HepG2 (cell line): ENCODE measurements around the gene SF1. TPM values are rescaled to one million over a fixed set of nuclear protein-coding genes. Genes with fewer than 3 reads are reported as not detected.

Experiments
- ATAC-seq: fragments of 200-7000 bp; cut with Tn5 transposase; 3 replicates; pipeline ENCODE4 v1.9.1; 2020; ENCODE audit warnings: mild to moderate bottlenecking, moderate library complexity
- BruUV-seq: library from RNA; stranded (reverse); fragments of 400-500 nt; replicated peaks from 2 replicates; lab custom pipeline; 2021; lab: Mats Ljungman, UMichigan
- CTCF ChIA-PET: fragments of 300-600 bp; formaldehyde crosslinking; extraction: SDS; loops from one replicate; lab custom pipeline; 2021; ENCODE audit warnings: low total read pairs, inconsistent platforms, low intra/inter-chr PET ratio; lab: Yijun Ruan, JAX
- POLR2A ChIA-PET: fragments of 350-600 bp; sonication (Branson Sonifier 250); formaldehyde crosslinking; loops from one replicate; lab custom pipeline; 2020; ENCODE audit warnings: antibody characterized with exemption, inconsistent platforms; lab: Yijun Ruan, JAX
- DNase-seq: peaks from one replicate; pipeline ENCODE4 v3.0.0-alpha.2; 2015; ENCODE audit warnings: low spot score
- FAIRE-seq: peaks from 3 replicates; lab custom pipeline; 2011; peaks lifted over from hg19 to GRCh38; lab: Jason Lieb, UNC
- H2AFZ ChIP-seq: one replicate; pipeline ENCODE4 v1.6.1; 2011; ENCODE audit warnings: low read length, inconsistent platforms
- H3K27ac ChIP-seq: fragments of 300-600 bp; 3 replicates; pipeline ENCODE4 v1.8.0; 2011; ENCODE audit warnings: mixed run types, mild to moderate bottlenecking, mixed read lengths, low read length, inconsistent platforms; ENCODE audit not compliant: insufficient read depth; ENCODE audit errors: extremely low read length
- H3K27me3 ChIP-seq, 2 experiments: fragments of 200-600 bp in 1 of 2; 2 replicates in 1 of 2; 3 replicates in 1 of 2; pipeline versions ENCODE4 v1.6.0 to v1.8.0; 2011; ENCODE audit warnings: low read length in 2 of 2, mild to moderate bottlenecking in 2 of 2, moderate library complexity in 2 of 2, inconsistent platforms in 1 of 2; ENCODE audit not compliant: insufficient read depth in 2 of 2, control insufficient read depth in 1 of 2
- H3K36me3 ChIP-seq, 2 experiments: fragments of 200-600 bp in 1 of 2; replicated peaks in 1 of 2; 2 replicates in 1 of 2; 3 replicates in 1 of 2; pipeline versions ENCODE4 v1.5.1 to v1.8.0; 2011; ENCODE audit warnings: low read length in 2 of 2, inconsistent platforms in 1 of 2; ENCODE audit not compliant: insufficient read depth in 2 of 2, control insufficient read depth in 1 of 2
- H3K4me1 ChIP-seq: 2 replicates; pipeline ENCODE4 v1.5.1; 2012; ENCODE audit warnings: low read length, inconsistent platforms; ENCODE audit not compliant: insufficient read depth
- H3K4me2 ChIP-seq: 2 replicates; pipeline ENCODE4 v1.6.0; 2011; ENCODE audit warnings: low read depth, low read length, inconsistent platforms
- H3K4me3 ChIP-seq, 3 experiments: fragments of 200-600 bp in 1 of 3; sonication (generic), shearing (Covaris generic) in 1 of 3; replicated peaks in 1 of 3; 2 replicates each; pipeline ENCODE4 v1.5.1; 2011 to 2016; ENCODE audit warnings: low read length in 3 of 3, inconsistent platforms in 2 of 3, low read depth in 2 of 3, mild to moderate bottlenecking in 2 of 3, control low read depth in 1 of 3, mixed read lengths in 1 of 3; ENCODE audit not compliant: insufficient read depth in 1 of 3
- H3K79me2 ChIP-seq: one replicate; pipeline ENCODE4 v1.6.1; 2011; ENCODE audit warnings: low read length, inconsistent platforms; ENCODE audit not compliant: insufficient read depth
- H3K9ac ChIP-seq: 2 replicates; pipeline ENCODE4 v1.6.0; 2011; ENCODE audit warnings: mild to moderate bottlenecking, low read depth, low read length, inconsistent platforms; ENCODE audit not compliant: insufficient read depth
- H3K9me3 ChIP-seq: 2 replicates; pipeline ENCODE4 v1.5.1; 2012; ENCODE audit warnings: mild to moderate bottlenecking, low read length
- H4K20me1 ChIP-seq: 2 replicates; pipeline ENCODE4 v1.6.0; 2011; ENCODE audit warnings: inconsistent platforms, mild to moderate bottlenecking, low read length, moderate library complexity; ENCODE audit not compliant: insufficient read depth
- NFIC ChIP-seq: IDR thresholded peaks from 2 replicates; pipeline ENCODE4 v1.6.1; 2012; ENCODE audit warnings: mild to moderate bottlenecking, low read length, inconsistent platforms
- SAFB2 ChIP-seq: sonication (generic); formaldehyde crosslinking; IDR thresholded peaks from 2 replicates; pipeline ENCODE4 v1.5.1; 2020; ENCODE audit warnings: missing genetic modification reagents, low read depth, mild to moderate bottlenecking, borderline replicate concordance
- ZSCAN21 ChIP-seq: sonication (generic); formaldehyde crosslinking; IDR thresholded peaks from 2 replicates; pipeline ENCODE4 v1.8.0; 2022; ENCODE audit warnings: mild to moderate bottlenecking, missing genetic modification reagents, moderate library complexity, borderline replicate concordance
- WGBS: methylation state at CpG from one replicate; pipeline ENCODE4 v1.1.6; 2017; ENCODE audit warnings: low lambda C conversion rate; 5-methylcytosine and 5-hydroxymethylcytosine counted together
- in situ Hi-C: cut with HindIII; loops from 2 replicates; pipeline ENCODE4 v1.10.0; 2017; ENCODE audit warnings: low pct_unique_long_range_greater_than_20kb; ENCODE audit not compliant: extremely low pct_ligation_motif_present
- intact Hi-C: fragments of 100-400 bp; cut with micrococcal nuclease; formaldehyde crosslinking; loops from one replicate; pipeline ENCODE4 v1.10.0; 2022; ENCODE audit not compliant: unreplicated experiment
- polyA plus RNA-seq, 8 experiments: library from polyadenylated mRNA; depleted of rRNA in 3 of 8; stranded (reverse) in 7 of 8; unstranded in 1 of 8; fragments of >200 nt; fragmentation: Illumina TruSeq in 4 of 8; extraction: Trizol in 4 of 8; gene quantifications; 2 replicates each; pipeline versions ENCODE4 v1.2.1 to v1.2.3, GENCODE V29; 2011 to 2016; ENCODE audit warnings: low read depth in 4 of 8, missing spikeins in 1 of 8, mixed read lengths in 1 of 8; ENCODE audit not compliant: insufficient read depth in 1 of 8
- total RNA-seq, 5 experiments: library from RNA; depleted of rRNA; stranded (reverse); fragments of >200 nt; fragmentation: Illumina TruSeq; extraction: Trizol; gene quantifications; 2 replicates each; pipeline ENCODE4 v1.2.3, GENCODE V29; 2016; ENCODE audit warnings: low read depth in 1 of 5
- TF ChIP-seq, protein P1 (sequence below): sonication (generic); formaldehyde crosslinking; IDR thresholded peaks from 2 replicates; pipeline ENCODE4 v1.4.0; 2020; ENCODE audit warnings: missing genetic modification reagents, borderline replicate concordance
- TF ChIP-seq, protein P2 (sequence below): sonication (generic); formaldehyde crosslinking; IDR thresholded peaks from one replicate; pipeline ENCODE4 v1.5.1; 2020; ENCODE audit warnings: mild to moderate bottlenecking, missing genetic modification reagents; ENCODE audit errors: not compliant biosample characterization

Gene SF1
- total and polyA plus RNA-seq, 2 of the 13 experiments (the other 11 are each of a cell fraction or from before 2014, with no cell fraction given), result 55.5 to 70.4 TPM

DNA sequence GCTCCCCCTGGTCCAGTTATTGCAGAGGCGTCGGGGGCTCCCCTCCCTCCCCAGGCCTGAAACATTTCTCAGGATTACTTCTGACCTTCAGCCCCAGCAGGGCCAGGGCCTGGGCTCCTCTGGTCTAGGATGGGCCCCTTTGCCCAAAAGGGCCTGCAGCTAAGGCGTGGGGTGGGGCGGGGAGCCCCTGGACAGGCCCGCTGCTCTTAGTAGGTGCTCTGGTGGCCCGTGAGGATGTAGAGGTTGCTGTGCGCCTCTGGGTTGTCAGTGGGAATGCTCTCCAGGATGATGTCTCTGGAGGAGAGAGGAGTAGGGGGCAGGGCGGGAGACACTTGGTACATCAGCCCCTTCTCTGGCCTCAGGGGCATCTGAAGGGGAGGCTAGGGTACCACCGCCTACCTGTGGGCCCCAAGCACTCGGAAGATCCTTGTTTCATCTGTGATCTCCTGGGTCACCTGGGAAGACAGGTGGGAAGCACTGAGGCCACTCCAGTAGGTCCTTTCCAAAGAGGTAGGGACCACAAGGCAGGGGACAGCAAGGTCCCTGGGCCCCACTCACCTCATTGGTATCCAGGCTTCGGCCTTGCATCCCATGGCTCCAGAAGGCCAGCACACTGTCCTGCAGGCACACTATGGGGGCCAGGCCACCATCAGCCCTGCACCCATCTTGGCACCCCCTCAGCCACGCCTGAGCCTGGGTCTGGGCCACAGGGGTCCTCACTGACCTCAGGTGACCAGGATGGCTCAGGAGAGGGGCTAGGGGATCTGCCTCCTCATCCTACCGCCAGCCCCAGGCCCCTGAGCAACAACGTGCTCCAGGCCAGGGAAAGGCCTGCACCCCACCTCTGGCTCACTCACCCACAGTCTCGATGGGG is 11.2 kb upstream of the SF1 start (continued):
- TF ChIP-seq, protein P1, sequence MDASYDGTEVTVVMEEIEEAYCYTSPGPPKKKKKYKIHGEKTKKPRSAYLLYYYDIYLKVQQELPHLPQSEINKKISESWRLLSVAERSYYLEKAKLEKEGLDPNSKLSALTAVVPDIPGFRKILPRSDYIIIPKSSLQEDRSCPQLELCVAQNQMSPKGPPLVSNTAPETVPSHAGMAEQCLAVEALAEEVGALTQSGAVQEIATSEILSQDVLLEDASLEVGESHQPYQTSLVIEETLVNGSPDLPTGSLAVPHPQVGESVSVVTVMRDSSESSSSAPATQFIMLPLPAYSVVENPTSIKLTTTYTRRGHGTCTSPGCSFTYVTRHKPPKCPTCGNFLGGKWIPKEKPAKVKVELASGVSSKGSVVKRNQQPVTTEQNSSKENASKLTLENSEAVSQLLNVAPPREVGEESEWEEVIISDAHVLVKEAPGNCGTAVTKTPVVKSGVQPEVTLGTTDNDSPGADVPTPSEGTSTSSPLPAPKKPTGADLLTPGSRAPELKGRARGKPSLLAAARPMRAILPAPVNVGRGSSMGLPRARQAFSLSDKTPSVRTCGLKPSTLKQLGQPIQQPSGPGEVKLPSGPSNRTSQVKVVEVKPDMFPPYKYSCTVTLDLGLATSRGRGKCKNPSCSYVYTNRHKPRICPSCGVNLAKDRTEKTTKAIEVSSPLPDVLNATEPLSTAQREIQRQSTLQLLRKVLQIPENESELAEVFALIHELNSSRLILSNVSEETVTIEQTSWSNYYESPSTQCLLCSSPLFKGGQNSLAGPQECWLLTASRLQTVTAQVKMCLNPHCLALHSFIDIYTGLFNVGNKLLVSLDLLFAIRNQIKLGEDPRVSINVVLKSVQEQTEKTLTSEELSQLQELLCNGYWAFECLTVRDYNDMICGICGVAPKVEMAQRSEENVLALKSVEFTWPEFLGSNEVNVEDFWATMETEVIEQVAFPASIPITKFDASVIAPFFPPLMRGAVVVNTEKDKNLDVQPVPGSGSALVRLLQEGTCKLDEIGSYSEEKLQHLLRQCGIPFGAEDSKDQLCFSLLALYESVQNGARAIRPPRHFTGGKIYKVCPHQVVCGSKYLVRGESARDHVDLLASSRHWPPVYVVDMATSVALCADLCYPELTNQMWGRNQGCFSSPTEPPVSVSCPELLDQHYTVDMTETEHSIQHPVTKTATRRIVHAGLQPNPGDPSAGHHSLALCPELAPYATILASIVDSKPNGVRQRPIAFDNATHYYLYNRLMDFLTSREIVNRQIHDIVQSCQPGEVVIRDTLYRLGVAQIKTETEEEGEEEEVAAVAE (CRISPR knock-in tag), result no peak
- no peak for TF ChIP-seq NFIC

DNA sequence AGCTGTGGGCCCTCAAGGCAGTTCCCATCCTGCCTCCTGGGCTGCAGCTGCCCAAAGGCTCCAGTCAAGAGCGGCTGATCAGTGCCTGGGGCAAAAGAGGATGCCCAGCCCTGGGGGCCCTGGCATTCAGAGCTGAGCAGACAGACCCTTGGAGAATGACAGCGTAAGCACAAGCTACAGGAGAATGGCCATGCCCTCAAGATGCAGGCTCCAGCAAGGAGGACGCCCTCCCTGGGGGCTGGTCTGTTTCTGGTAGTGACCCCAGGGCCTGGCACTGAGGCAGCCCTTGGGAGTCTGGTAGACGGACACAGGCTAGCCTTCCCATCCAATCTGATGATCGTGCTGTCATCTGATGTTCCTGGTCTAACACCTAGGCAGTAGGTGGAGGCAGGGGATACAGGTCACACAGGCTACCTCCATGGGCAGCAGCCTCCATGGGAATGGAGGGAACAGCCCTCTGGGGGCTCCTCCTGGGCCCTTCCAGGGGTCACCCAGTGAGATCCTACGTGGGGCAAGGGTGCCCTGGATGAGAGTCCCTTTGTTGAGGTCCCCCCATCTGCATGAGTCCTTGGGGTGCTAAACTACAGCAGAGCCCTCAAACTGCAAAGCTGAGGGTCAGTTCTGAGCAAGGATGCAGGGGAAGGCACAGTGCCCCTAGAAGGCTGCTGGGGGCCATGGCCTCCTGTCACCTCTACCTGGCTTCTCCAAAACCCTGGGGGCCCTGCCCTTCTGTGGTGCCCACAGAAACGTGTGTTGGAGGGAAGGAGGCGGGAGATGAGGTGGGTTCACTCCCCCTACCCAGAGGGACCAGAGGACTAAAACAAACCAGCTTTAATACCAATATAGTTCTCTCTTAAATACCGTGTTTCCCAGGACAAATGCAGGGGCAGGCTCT is 10.2 kb upstream of the SF1 start:
- H4K20me1 ChIP-seq, result no peaks in the 10 kb centered on the region
- H3K27ac ChIP-seq, result no peak overlapping the region
- intact Hi-C loops, result loop anchor here (10.0 kb wide), 1 partner anchor 56 kb away; the partner anchor contains the start of gene CDC42BPG
- in situ Hi-C loops, result loop anchor here (5.0 kb wide), 1 partner anchor 104 kb away; no protein-coding TSS in a partner anchor
- no peaks in the 10 kb centered on the region for H3K9me3 ChIP-seq
- BruUV-seq, result no TSS peak
- POLR2A ChIA-PET, result interaction anchor here (1.0 kb wide), 1 partner anchor 10 kb away, joined by 6 read pairs; the partner anchor contains the start of gene SF1
- no peak for FAIRE-seq
- CTCF ChIA-PET, result interaction anchor here (1.1 to 1.5 kb wide), 2 partner anchors 59 to 60 kb away, joined by 3 to 7 read pairs; no protein-coding TSS in a partner anchor
- H3K4me3 ChIP-seq, result no peak overlapping the region
- H3K9ac ChIP-seq, result no peak overlapping the region
- H3K79me2 ChIP-seq, result no peaks in the 10 kb centered on the region
- H3K36me3 ChIP-seq, result no peaks in the 10 kb centered on the region
- no peak overlapping the region for H2AFZ ChIP-seq
- 84% methylated on average over 7 of the region's 9 CpGs for WGBS
- 0 out of 2 replicates have a peak, but pooled peaks cover 3% of the 10 kb centered on the region for H3K4me1 ChIP-seq
- no peak overlapping the region for H3K4me2 ChIP-seq
- no peaks in the 10 kb centered on the region for H3K27me3 ChIP-seq
- no peak for DNase-seq
- ATAC-seq, result no peak; the same call in 2 of the 3 replicates
- TF ChIP-seq ZSCAN21 (CRISPR knock-in tag) (no peak), SAFB2 (CRISPR knock-in tag) (no peak)
- TF ChIP-seq, protein P2, sequence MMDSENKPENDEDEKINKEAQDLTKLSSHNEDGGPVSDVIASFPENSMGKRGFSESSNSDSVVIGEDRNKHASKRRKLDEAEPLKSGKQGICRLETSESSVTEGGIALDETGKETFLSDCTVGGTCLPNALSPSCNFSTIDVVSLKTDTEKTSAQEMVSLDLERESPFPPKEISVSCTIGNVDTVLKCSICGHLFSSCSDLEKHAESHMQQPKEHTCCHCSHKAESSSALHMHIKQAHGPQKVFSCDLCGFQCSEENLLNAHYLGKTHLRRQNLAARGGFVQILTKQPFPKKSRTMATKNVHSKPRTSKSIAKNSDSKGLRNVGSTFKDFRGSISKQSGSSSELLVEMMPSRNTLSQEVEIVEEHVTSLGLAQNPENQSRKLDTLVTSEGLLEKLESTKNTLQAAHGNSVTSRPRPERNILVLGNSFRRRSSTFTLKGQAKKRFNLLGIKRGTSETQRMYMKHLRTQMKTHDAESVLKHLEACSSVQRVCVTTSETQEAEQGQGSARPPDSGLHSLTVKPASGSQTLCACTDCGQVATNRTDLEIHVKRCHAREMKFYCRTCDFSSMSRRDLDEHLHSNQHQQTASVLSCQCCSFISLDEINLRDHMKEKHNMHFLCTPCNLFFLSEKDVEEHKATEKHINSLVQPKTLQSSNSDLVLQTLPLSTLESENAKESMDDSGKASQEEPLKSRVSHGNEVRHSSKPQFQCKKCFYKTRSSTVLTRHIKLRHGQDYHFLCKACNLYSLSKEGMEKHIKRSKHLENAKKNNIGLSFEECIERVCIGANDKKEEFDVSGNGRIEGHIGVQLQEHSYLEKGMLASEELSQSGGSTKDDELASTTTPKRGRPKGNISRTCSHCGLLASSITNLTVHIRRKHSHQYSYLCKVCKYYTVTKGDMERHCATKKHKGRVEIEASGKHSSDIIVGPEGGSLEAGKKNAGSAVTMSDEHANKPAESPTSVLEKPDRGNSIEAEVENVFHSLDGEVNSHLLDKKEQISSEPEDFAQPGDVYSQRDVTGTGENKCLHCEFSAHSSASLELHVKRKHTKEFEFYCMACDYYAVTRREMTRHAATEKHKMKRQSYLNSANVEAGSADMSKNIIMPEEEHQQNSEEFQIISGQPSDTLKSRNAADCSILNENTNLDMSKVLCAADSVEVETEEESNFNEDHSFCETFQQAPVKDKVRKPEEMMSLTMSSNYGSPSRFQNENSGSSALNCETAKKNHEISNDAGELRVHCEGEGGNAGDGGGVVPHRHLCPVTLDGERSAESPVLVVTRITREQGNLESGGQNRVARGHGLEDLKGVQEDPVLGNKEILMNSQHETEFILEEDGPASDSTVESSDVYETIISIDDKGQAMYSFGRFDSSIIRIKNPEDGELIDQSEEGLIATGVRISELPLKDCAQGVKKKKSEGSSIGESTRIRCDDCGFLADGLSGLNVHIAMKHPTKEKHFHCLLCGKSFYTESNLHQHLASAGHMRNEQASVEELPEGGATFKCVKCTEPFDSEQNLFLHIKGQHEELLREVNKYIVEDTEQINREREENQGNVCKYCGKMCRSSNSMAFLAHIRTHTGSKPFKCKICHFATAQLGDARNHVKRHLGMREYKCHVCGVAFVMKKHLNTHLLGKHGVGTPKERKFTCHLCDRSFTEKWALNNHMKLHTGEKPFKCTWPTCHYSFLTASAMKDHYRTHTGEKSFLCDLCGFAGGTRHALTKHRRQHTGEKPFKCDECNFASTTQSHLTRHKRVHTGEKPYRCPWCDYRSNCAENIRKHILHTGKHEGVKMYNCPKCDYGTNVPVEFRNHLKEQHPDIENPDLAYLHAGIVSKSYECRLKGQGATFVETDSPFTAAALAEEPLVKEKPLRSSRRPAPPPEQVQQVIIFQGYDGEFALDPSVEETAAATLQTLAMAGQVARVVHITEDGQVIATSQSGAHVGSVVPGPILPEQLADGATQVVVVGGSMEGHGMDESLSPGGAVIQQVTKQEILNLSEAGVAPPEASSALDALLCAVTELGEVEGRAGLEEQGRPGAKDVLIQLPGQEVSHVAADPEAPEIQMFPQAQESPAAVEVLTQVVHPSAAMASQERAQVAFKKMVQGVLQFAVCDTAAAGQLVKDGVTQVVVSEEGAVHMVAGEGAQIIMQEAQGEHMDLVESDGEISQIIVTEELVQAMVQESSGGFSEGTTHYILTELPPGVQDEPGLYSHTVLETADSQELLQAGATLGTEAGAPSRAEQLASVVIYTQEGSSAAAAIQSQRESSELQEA (CRISPR knock-in tag), result no peak
